Gastrocnemius medialis (tissue), 4 donors: ENCODE data around the gene SPANXC.

ENCODE experiments used
- POLR2A ChIP-seq, 2 donors: fragments of 450-650 bp; IDR thresholded peaks; one replicate each; pipeline ENCODE4 v1.6.1; 2017; ENCODE audit warnings: antibody characterized with exemption in 2 of 2, mild to moderate bottlenecking in 2 of 2, moderate library complexity in 2 of 2
- TF ChIP-seq, protein P1 (sequence below), 5 experiments: fragments of 450-650 bp in 3 of 5; fragments of 200-600 bp in 2 of 5; sonication (generic) in 2 of 5; IDR thresholded peaks in 4 of 5; conservative IDR thresholded peaks in 1 of 5; 1 replicate in 4 of 5; 2 replicates in 1 of 5; pipeline ENCODE4 v1.5.1; 2016 to 2019; ENCODE audit warnings: antibody characterized with exemption in 5 of 5, mild to moderate bottlenecking in 3 of 5, moderate library complexity in 3 of 5

DNA sequence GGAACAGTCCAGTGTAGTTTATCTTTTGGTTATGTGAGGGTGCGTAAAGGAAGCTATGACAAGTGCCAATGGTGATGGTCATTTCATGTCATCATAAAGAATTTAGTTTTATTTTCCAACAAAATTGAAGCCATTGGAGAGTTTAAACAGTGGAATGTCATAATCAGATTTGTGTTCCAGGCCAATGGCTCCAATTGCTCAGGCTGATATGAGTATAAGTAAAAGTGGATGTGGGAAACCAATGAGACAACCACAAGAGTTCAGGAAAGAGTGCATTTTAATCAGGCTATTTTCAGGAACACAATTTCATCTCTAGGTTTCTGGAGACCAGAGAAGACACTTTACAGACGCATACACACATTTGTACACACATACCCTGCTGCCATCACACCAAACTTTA lies 20.7 kb downstream of the SPANXC start:
- TF ChIP-seq, protein P1, sequence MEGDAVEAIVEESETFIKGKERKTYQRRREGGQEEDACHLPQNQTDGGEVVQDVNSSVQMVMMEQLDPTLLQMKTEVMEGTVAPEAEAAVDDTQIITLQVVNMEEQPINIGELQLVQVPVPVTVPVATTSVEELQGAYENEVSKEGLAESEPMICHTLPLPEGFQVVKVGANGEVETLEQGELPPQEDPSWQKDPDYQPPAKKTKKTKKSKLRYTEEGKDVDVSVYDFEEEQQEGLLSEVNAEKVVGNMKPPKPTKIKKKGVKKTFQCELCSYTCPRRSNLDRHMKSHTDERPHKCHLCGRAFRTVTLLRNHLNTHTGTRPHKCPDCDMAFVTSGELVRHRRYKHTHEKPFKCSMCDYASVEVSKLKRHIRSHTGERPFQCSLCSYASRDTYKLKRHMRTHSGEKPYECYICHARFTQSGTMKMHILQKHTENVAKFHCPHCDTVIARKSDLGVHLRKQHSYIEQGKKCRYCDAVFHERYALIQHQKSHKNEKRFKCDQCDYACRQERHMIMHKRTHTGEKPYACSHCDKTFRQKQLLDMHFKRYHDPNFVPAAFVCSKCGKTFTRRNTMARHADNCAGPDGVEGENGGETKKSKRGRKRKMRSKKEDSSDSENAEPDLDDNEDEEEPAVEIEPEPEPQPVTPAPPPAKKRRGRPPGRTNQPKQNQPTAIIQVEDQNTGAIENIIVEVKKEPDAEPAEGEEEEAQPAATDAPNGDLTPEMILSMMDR (IDR thresholded peaks at IDR 0.05 in 4 of 5, conservative IDR thresholded peaks at IDR 0.05 in 1 of 5), result no peak
- TF ChIP-seq POLR2A (IDR thresholded peaks at IDR 0.05), result no peak
